HFF-Myc (cell line): ENCODE data around the gene FLVCR2.

ENCODE experiments used
- DNase-seq: peaks from one replicate; pipeline ENCODE4 v3.0.0-alpha.2; 2011; ENCODE audit warnings: low read depth; ENCODE audit errors: extremely low read depth
- H3K4me3 ChIP-seq: replicated peaks from 2 replicates; pipeline ENCODE4 v1.5.1; 2011; ENCODE audit warnings: low read depth, mild to moderate bottlenecking, control low read depth, low read length
- TF ChIP-seq, protein P1 (sequence below): IDR thresholded peaks from 2 replicates; pipeline ENCODE4 v1.5.1; 2012; ENCODE audit warnings: mild to moderate bottlenecking, low read depth, low read length, control low read depth; ENCODE audit errors: missing control alignments

FLVCR2 gene

DNA sequence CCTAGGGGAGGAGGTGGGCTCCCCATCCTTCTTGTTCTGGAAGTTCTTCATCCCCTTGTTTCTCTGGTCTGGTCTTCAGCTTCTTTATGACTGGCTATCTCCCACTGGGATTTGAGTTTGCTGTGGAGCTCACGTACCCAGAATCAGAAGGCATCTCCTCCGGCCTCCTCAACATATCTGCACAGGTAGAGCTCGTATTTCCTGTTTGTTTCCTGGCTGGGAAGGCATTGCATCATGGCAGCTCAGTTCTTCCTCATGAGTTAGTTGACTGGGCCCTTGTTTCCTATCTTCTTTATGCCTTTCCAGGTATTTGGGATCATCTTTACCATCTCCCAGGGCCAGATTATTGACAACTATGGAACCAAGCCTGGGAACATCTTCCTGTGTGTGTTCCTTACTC is 62.5 kb downstream of the FLVCR2 start:
- no peak overlapping the region for H3K4me3 ChIP-seq
- TF ChIP-seq, protein P1, sequence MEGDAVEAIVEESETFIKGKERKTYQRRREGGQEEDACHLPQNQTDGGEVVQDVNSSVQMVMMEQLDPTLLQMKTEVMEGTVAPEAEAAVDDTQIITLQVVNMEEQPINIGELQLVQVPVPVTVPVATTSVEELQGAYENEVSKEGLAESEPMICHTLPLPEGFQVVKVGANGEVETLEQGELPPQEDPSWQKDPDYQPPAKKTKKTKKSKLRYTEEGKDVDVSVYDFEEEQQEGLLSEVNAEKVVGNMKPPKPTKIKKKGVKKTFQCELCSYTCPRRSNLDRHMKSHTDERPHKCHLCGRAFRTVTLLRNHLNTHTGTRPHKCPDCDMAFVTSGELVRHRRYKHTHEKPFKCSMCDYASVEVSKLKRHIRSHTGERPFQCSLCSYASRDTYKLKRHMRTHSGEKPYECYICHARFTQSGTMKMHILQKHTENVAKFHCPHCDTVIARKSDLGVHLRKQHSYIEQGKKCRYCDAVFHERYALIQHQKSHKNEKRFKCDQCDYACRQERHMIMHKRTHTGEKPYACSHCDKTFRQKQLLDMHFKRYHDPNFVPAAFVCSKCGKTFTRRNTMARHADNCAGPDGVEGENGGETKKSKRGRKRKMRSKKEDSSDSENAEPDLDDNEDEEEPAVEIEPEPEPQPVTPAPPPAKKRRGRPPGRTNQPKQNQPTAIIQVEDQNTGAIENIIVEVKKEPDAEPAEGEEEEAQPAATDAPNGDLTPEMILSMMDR = no peak
- DNase-seq = no peak

- DNase-seq = no peak
Observed at GRCh38 chr14:75643985-75644384, 65.6 kb downstream of the FLVCR2 start.

DNA sequence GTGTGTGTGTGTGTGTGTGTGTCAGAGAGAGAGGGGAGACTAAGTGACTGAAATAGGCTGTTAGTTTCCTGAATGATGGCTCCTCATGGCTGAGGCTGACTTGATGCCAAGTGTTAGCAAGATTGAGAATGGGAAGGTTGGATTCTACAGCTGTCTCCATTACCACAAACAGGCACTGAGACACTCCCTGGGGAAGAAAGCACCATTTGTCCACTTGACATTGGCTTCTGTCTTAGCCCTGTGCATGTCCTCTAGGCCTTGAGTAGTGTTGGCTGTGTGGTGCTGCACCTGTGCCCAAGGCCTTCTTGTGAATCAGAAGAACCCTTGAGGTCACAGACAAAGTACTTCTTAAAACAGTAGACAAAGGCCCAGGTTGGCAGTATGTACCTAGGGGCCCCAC is 66.6 kb downstream of the FLVCR2 start:
- TF ChIP-seq, protein P1 = no peak

More at GRCh38 chr14:75643985-75644384, 65.6 kb downstream of the FLVCR2 start:
- TF ChIP-seq, protein P1 = no peak
- no peak overlapping the region for H3K4me3 ChIP-seq

DNA sequence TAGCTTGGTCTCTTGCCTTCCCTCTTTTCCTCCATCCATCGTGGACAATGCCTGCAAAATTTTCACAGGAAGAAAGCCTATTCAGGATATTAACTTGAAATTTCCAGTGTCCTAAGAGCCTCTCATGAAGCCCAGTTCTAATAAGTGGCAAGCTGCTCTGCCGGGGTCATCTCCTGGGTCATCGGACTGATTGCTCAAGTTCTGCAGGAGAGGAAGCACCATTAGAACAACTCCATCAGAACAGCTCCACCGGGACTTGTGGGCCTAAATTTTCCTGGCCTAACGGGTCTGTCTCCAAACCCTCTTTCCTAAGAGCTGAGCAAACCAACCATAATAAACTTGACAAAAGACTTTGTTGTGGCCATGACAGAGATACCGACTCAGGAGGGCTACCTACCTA is 68.3 kb downstream of the FLVCR2 start:
- DNase-seq = no peak
- H3K4me3 ChIP-seq = no peak overlapping the region
- TF ChIP-seq, protein P1 = no peak

More for the DNA sequence above, 66.6 kb downstream of the FLVCR2 start:
- no peak for DNase-seq
- H3K4me3 ChIP-seq = no peak overlapping the region

DNA sequence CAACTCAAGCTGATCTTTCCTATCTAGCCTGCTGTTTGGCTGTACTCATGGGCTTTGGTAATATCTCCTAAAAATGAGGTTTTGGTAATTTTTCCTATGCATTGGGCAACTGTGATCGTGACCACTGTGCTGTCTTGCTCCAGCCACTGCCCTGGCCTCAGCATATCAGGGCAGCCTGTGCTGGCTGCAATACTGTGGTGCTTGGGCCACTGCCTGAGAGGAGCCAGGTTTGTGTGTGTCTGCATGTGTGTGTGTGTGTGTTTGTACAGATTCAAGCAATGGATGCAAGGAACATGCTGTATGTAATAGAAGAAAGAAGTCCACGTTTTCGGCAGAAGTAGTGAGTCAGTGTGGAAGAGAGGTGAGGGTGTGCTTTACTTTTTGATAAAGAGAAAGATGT is 69.2 kb downstream of the FLVCR2 start:
- TF ChIP-seq, protein P1 = no peak
- no peak overlapping the region for H3K4me3 ChIP-seq
- no peak for DNase-seq

- TF ChIP-seq, protein P1 = no peak
- peak; percentile 40 for DNase-seq
- H3K4me3 ChIP-seq = no peak overlapping the region
Observed at GRCh38 chr14:75648066-75648838, 69.8 kb downstream of the FLVCR2 start.

- TF ChIP-seq, protein P1 = no peak
- no peak for DNase-seq
- no peak overlapping the region for H3K4me3 ChIP-seq
Observed at GRCh38 chr14:75649337-75649736, 70.9 kb downstream of the FLVCR2 start.
